ENCODE measurements around the gene UNC13D.
"Not testable (repeated sequence)": the region's sequence is repeated elsewhere in the genome, so short reads cannot be mapped to it uniquely, and the experiment has no call there.

UNC13D gene

DNA sequence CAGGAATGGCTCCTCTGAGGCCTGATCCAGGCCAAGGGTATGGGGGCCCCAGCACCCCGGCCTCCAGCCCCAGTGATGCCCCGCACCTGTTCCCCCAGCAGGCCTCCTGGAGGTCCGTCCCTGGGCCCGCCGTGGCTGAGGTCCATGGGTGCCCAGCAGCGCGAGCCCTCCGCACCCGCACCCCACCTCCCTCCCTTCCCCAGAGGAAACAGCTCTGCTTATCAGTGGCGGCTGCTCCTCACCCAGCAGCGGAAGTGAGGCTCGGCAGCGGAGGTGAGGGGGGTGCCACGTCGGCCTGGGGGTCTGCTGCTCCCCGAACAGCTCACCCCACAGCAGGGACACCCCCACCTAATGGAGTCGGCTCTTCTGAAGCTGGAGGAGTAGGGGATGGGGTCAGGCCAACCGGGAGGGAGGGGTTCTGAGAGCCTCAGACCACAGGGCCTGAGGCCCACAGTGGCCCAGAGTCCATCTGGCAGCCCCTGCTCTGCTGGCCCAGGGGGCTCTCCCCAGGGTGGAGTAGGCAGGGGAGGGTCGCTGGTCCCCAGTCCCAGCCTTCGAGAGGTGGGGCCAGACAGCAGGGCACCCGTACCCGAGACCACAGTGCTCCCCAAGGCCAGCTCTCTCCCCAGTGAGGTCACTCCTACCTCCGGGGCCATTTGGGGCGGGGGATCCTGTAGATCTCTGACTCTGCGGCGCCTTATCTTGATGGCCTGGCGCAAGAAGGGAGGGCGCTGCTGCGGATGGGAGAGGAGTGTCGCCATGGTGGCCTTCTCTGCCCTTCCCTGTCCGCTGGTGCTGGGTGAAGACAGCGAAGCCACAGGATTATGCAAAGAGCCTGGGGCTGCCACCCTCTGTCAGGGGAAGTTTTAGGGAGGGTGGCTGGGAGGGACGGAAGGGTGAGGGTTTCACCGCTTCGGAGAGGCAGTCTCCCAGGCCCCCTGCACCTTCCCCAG lies at the start of gene UNC13D:
Gene UNC13D (minus strand): TSS at position 828 of the 953 bp plus-strand sequence. CDS start 67 bp downstream, at position 761.
- no peak for DNase-seq

DNA sequence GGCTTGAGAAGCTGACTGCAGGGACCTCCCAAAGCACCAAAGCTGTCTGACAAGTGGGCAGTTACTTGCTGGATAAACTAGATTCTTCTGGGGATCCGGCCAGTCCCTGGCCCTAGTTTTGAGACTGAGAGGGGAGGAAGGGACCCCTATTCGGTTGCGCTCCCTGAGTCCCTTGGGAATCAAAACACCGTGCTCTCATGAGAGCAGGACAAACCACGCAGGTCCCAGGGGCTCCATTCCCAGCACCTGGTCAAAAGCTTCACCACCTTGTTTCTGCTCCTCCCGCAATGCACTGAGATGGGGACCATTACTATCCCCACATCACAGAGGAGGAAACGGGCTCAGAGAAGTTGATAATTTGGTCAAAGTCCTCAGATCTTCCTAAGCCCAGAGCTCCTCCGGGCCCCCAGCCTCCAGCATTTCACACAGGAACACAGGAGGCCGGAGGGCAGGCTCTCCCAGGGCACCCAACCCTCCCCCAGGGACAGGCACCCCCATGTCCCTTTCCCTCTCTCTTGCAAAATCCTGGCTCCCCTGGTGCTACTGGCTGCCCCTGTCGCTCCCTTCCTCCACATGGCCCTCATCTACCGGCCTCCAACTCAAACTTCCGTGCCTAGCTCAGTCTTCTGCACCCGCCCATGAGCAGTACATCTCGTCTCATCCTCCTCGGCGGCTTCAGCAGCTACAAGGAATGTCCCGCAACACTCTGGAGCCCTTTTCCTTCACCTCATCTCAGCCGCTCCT lies 49.3 kb upstream of the UNC13D start:
- no peak for DNase-seq

DNA sequence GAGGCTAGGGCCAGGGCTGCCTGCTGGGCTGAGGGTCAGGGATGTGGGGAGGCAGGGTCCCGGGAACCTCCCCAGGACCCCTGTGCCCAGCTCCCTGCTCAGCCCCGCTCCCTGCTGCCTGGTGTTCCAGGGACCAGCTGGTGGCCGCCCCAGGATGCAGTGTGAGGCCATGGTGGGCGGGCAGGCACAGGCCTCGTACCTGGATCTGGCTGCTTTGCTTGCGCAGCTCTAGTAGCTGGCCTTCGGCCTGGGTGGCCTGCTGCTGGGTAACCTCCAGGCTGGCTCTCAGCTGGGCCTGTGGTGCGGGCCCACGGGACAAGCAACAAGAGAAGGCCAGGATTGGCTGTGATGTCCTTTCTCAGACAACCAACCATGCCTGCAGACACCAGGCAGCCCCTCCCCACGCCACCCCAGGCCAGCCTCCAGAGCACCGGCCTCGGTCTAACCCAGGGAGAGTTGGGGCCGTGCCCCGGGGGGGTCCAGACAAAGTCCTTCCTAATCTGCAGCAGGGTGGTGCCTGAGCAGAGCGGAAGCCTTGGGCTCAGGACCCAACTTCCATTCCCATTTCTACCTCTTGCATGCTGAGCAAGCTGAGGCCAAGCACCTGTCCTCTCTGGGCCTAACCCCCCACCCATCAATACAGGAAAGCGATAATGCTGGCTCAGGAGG lies 48.5 kb upstream of the UNC13D start:
- DNase-seq, result no peak

DNA sequence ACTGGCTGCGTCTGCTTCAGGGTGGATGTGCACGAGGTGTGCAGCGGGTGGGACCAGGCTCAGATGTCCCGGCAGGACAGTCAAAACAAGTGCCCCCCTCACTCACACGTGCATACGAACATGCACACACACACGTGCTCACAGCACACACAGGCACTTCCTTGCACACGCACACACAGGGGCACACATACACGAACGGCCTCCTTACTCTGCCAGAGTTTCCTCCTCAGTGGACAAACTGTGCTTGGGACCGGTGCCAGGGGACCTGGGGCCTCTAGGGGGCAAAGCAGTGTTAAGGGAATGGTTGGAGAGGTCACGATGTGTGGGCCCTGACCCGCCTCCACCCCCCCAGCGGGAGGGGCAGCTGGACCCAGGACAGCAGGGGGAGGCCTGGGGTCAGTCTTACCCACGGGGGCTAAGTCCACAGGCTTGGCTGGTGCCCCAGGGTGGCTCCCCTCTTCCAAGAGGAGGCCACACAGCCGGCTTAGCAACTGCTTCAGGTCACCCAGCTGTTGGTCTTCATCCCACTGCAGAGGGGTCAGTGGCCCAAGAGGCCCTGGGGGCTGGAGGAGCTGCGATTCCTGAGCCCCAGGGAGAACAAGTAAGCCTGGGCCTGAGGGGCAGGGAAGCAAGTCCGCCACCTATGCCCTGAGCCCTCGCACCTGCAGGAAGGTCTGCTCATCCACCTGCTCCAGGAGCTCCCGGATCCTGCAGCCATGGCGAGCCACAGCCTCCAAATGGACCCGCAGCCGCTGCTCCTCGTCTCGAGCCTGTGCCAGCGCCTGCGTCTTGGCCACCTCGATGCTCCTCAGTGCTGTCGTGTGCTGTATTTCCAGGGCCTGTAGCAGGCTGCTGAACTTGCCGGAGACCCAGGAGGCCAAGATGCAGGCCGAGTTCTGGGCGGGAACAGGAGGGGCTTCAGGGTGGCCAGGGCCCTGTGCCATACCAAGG lies 47.7 kb upstream of the UNC13D start:
- no peak for DNase-seq

DNA sequence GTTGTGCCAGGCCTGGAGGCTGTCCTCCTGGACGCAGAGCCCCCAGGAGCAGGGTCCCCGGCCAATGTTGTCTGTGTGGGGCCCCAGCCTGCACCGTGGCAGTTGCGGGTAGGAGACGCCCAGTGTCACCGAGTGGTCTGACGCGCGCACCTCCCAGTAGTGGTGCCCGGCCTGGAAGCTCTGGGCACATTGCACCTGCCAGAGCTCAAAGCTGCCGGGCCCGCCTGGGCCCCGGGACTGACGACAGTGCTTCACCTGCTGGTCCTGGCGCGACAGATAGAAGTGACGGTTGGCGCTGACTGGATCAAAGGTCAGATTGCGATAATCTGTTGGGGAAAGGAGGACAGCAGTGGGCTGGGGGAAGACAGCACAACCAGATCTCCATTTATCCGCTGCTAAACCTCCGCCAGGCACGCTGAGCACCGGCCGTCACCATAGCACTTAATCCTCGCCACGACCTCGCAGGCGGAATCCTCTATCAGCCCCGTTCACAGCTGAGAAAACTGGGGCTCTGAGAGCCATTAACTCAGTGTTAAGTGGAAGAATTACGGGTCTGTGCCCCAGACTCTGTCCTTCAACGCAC lies 46.9 kb upstream of the UNC13D start:
- no peak for DNase-seq

DNA sequence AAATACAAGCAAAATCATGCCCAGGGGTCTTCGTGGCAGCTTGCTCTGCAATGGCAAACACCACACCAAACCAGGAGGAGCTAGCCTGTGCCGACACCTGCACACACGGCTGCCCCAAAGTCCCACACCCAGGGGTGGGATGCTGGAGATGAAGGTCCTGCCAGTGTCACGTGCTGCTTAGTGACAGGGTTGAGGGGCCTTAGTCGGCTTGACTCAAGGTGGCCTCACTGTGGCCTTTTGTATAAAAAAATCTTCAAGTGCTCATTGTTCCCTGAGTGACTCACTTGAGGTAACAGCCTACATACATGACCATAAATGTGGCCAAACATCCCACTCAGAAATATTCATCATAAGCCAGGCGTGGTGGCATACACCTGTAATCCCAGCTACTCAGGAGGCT lies 45.2 kb upstream of the UNC13D start:
- no peak for DNase-seq

DNA sequence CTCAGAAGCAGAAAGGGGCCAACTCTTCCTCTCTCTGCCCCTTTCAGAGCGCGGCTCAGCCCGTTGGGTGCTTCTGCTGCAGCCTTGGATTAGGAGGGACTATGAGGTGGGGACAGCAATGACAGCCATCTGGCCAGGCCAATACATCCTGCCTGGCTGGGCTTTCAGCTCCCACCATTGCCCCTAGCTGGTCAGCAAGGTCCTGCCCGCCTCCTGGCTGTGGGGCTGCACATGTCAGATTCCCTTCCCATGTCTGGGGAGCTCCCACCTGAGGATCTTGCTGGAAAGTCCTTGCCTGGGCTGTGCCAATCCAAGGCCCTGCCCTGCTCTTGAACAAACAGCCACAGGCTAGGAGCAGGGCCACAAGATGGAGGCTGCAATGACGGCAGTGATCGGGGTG lies 44.3 kb upstream of the UNC13D start:
- DNase-seq, result no peak

DNA sequence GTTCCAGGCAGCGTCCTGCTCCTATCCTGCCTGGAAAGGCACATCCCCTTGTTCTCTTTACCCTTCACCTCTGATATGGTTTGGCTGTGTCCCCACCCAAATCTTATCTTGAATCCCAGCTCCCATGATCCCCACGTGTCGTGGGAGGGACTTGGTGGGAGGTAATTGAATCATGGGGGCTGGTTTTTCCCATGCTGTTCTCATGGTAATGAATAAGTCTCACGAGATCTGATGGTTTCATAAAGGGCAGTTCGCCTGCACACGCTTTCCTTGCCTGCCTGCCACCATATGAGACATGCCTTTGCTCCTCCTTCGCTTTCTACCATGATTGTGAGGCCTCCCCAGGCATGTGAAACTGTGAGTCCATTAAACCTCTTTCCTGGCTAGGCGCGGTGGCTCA lies 41.7 kb upstream of the UNC13D start:
- not testable (repeated sequence) for DNase-seq

DNA sequence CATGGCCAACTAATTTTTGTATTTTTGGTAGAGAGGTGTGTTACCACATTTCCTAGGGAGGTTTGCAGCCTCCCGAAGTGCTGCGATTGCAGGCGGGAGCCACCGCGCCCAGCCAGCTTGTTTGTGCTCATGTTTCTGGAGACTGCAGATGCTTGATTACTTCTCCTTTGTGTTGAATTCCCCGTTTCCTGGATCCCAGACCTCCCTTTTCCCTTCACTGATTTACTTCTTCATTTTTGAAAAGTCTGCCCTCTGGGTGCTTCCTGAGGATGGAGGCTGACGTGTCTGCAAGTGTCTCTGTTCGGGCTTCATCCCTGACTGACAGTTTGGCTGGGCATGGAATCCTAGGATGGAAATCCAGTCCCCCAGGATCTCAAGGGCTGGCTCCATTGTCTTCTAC lies 41.2 kb upstream of the UNC13D start:
- DNase-seq, result no peak

DNA sequence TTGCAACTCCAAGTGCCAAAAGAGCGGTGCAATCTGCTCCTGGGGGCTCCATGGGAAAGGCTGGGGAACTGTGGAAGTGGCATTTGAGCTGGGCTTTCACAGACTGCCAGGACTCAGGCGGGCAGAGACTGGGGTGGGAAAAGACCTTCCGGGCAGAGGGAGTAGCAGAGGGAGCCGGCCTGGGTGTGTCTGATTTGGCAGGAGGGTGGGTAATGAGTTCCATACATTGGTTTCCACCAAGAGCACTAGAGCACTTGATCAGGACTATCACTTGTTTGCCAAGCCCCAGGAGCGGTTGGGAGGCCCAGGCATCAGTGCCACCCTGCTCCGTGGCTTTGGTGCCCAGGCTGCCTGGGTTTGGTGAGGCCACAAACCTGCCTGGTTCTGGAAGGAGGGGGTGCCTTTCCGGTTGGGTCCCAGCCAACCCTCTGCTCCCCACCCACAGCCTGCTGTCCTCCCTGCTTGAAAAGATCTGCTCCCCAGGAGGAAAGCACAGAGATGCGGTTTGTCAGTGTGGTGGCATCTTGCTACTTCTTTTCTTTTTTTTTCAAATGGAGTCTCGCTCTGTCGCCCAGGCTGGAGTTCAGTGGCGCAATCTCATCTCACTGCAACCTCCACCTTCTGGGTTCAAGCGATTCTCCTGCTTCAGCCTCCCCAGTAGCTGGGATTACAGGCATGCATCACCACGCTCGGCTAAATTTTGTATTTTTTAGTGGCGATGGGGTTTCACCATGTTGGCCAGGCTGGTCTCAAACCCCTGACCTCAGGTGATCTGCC lies 37.7 kb upstream of the UNC13D start:
- no peak for DNase-seq

DNA sequence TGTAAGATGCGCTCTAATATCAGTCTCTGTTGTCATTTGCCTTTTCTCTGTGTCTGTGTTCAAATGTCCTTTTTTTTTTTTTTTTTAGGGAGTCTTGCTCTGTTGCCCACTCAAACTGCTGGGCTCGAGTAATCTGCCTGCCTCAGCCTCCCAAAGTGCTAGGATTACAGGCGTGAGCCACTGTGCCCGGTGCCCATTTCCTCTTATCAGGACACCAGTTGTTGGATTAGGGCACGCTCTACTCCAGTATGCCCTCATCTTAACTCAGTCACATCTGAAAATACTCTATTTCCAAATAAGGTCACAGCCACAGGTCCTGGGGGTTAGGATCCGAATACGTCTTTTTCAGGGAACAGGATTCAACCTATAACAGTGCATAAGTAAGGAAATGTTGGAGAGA lies 36.1 kb upstream of the UNC13D start:
- DNase-seq, result no peak

DNA sequence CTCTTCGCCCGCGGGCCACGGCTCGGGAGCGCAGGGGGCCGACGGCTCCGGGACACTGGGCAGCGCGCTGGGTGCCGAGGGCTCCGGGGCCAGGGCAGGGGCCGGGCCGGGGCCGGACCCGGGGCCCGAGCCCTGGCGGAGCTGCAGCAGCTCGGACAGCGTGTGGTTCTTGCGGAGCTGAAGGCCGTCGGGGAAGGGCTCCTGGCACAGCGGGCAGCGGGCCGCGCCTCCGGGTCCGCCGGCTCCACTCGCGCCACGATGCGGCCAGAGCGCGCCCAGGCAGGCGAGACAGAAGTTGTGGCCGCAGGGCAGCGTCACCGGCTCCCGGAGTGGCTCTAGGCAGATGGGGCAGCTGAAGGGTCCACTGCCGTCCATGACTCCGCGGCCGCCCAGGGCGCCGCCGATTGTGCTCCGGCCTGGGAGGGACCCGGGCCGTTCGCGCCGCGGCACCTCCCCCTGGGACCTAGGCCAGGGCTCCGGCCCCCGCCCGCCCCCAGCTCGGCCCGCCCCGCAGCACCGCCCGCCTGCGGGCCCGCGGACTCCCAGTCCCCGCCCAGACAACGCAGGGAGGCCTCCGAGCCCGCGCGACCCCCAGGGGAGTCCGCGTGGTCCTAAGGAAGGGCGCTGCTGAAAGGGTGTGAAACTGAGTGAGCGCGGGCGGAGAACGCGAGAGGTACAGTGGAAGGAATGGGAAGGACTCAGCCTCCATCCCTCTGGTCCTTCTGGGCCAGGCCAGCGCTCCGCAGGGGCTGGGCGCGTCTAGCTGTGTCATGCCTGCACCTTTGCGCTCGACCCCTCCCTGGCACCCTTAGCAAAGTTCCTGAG lies 34.2 kb upstream of the UNC13D start, which contains the start of gene TRIM47:
Gene TRIM47 (minus strand): TSS at position 408 of the 825 bp plus-strand sequence. CDS start 33 bp downstream, at position 375.
- peak; percentile 33 for DNase-seq

DNA sequence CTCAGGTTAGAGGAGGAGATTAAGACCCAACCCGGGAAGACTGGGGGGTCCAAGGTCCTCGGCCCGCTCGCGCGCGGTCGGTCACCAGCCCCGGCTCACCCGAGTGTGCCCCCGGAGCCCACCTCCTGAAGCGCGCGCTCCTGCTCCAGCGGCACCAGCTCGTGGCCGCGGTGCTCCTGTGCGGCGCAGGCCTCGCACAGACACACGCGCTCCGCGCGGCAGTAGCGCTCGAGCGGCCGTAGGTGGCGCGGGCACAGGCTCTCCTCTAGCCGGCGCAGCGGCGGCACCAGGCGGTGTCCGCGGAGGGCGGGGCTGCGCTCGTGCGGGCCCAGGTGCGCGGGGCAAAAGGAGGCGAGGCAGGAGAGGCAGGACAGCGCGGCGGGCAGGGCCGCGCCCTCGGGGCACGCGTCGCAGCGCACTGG lies 33.6 kb upstream of the UNC13D start:
- DNase-seq, result peak; percentile 37

DNA sequence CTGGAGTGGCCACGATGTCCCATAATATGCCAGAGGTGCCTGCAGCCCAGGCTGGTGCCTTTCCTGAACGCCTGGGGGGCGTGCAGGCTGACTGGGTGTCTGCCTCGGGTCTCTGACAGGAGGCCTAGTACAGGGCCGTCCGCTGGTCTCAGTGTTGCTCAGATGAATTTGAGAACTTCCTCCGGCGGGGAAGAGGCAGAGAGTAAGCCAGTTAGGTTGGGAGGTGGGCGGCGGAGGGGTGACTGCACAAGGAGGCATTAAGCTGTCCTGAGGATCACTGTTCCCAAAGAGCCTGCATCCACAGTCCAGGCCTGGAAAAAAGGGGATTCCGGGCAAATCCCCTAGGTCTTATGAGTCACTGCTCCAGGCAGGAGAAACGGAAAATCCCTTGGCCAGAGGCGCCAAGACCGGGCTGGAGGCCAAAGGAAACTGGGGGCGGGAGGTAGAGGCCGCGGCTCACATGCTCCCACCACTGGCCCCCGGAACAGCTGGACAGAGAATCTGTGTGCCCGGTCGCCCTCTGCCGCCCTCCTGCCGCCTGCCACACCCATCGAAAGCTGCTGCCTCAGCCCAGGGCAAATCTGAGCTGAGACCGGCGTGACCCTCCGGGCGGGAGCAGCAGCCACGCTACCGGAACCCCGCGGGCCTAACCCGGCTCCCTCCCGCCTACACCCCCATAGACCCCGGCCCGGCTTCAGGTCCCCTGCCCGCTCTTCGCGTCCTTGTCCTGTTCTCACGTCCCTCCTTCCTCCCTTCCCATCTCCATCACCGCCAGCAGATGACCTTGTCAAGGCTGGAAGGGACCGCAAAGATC lies 32.9 kb upstream of the UNC13D start:
- peak; percentile 90 for DNase-seq

DNA sequence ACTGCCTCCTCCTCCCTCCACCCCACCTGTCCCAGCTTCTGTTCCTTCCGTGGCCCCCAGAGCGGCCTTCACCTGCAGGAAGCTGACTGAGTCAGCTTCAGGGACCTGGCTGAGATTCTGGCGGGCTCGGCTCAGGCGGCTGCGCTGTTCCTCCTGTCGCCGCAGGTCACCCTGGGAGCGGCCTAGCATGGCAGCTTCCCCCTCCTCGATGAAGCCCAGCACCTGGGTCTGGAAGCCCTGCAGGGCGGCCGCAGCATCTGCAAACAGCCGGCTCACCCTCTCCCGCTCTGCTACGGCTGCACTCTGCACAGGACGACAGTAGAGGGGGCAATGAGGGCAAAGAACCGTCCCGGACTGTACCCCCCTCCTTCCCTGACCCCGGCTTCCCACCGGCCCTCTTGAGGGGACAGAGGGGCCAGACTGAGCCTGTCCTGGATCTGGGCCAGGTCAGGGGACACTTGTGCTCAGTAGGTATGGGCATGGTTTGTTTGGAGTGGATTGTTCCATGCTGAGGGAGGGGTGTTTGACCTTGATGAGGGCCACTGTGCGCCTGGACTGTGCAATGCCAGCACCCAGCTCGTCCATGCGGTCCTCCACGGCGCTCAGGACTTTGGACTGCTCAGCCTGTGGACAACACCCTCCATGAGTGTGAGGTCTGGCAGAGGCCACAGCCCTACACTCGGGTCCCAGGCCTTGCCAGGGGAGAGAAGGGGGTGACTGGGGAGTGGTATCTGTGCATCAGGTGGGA lies 32.2 kb upstream of the UNC13D start:
- DNase-seq, result no peak

DNA sequence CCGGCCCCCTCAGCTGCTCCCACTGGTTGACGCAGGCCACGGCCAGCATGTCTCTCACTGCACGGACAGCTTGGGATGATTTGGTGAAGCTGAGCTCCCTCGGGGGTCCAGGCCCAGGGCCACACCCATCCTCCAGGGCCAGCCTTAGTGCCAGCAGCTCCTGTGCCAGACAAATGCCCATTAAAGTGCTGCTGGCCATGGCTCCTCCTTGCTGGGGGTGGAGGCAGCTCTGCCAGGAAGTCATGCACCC lies 31.7 kb upstream of the UNC13D start:
- DNase-seq, result no peak

DNA sequence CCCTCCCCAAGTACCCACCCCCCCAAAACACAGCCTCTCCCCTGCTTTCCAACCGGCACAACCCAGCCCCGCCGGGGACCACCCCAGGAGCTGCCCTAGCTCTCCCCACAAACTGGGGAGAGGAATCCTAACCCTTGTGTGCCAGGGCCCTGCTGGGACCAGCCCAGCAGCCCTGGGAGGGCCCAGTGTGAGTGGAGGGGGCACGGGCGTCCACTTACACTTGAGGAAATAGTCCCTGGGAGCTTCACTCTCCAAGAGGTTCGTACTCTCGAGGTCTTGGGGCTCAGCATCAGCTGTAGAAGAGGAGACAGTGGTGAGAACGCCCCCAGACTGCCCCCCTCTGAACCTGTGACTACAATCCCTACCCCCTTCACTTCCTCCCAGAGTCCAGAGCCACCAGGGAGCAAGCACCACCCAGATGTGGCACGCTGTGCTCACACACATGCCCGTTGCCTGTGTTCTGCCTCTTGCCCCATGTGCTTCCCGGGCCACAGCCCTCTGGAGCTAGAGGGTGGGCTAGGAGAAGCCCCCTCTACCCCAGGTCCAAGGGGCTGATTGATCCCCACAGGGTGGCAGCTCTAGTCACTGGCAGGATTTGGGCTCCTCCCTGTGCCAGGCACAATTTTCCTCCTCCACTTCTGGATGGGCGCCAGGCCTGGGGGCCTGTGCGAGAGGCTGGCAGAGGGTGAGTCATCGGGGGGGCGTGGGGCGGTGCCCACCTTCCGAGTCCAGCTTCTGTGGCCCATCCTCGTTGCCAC lies 31.2 kb upstream of the UNC13D start:
- no peak for DNase-seq
